GM13977 (cell line): ENCODE data around the gene ZNF711.
A peak's percentile ranks its signal among the peaks of the same experiment; 100 is the strongest.

Experiments
- DNase-seq: peaks from one replicate; pipeline ENCODE4 v3.0.0; 2012; ENCODE audit warnings: low spot score
- CTCF ChIP-seq: IDR thresholded peaks from 2 replicates; pipeline ENCODE4 v1.5.1; 2012; ENCODE audit warnings: mild to moderate bottlenecking, control low read depth; ENCODE audit not compliant: insufficient read depth; ENCODE audit errors: extremely low read depth, missing control alignments
- in situ Hi-C: fragments of 300-500 bp; cut with MboI; formaldehyde crosslinking; loops from one replicate; pipeline ENCODE4 v1.12.0; 2022; ENCODE audit warnings: low sequenced_read_pairs, low pct_unique_long_range_greater_than_20kb, mixed read lengths, inconsistent platforms; ENCODE audit not compliant: unreplicated experiment

ZNF711 gene

GRCh38 chrX:85243761-85244449, at the start of gene ZNF711, which contains the start of gene SATL1:
TSS of gene ZNF711 (plus strand) at chrX:85243991. CDS start at chrX:85247573, 3,582 bp downstream.
TSS of gene SATL1 (minus strand) at chrX:85243779. CDS start at chrX:85108968, 134,811 bp downstream.
- TF ChIP-seq CTCF = no peak
- in situ Hi-C loops = no loop called here
- peak; percentile 56 for DNase-seq

- TF ChIP-seq CTCF = no peak
- in situ Hi-C loops = no loop called here
- no peak for DNase-seq
Measured at GRCh38 chrX:85196319-85196718, 47.5 kb upstream of the ZNF711 start.

- in situ Hi-C loops = no loop called here
- no peak for TF ChIP-seq CTCF
- DNase-seq = no peak
Measured at GRCh38 chrX:85203461-85203970, 40.3 kb upstream of the ZNF711 start.

- in situ Hi-C loops = no loop called here
- no peak for DNase-seq
- TF ChIP-seq CTCF = no peak
Measured at GRCh38 chrX:85213792-85214530, 29.8 kb upstream of the ZNF711 start.

GRCh38 chrX:85215946-85216345, 27.8 kb upstream of the ZNF711 start:
- in situ Hi-C loops = no loop called here
- DNase-seq = no peak
- TF ChIP-seq CTCF = no peak

GRCh38 chrX:85221361-85221760, 22.4 kb upstream of the ZNF711 start:
- no peak for TF ChIP-seq CTCF
- in situ Hi-C loops = no loop called here
- DNase-seq = no peak
